Activated CD8-positive, alpha-beta T cell treated with anti-CD3 and anti-CD28 coated beads for 36 hours (primary cell): Measurements from ENCODE around the gene AATK. TPM values are rescaled to one million over a fixed set of nuclear protein-coding genes. Genes with fewer than 3 reads are reported as not detected.

Source experiments
- ATAC-seq: fragments of 200-7000 bp; cut with Tn5 transposase; one replicate; pipeline ENCODE4 v1.10.0; 2021; ENCODE audit warnings: mild to moderate bottlenecking, moderate library complexity
- CTCF ChIA-PET: fragments of 350-600 bp; sonication (Branson Sonifier 250); formaldehyde crosslinking; loops from one replicate; lab custom pipeline; 2021; ENCODE audit warnings: antibody characterized with exemption; lab: Charles Lee
- POLR2A ChIA-PET: fragments of 350-600 bp; sonication (Branson Sonifier 250); formaldehyde crosslinking; loops from one replicate; lab custom pipeline; 2021; ENCODE audit warnings: antibody characterized with exemption; lab: Charles Lee
- DNase-seq: peaks from one replicate; pipeline ENCODE4 v3.0.0-alpha.2; 2020
- H3K27ac Mint-ChIP-seq: one replicate; pipeline ENCODE4 v1.8.0; 2021; ENCODE audit warnings: mild to moderate bottlenecking, mixed read lengths
- H3K27me3 Mint-ChIP-seq: one replicate; pipeline ENCODE4 v1.8.0; 2021; ENCODE audit warnings: mixed read lengths
- H3K36me3 Mint-ChIP-seq: one replicate; pipeline ENCODE4 v1.8.0; 2021; ENCODE audit warnings: low read depth, mixed read lengths
- H3K4me1 Mint-ChIP-seq: one replicate; pipeline ENCODE4 v1.8.0; 2021; ENCODE audit warnings: low read depth, mixed read lengths
- H3K4me3 Mint-ChIP-seq: one replicate; pipeline ENCODE4 v1.8.0; 2021; ENCODE audit warnings: mild to moderate bottlenecking, moderate library complexity, mixed read lengths
- H3K9me3 Mint-ChIP-seq: one replicate; pipeline ENCODE4 v1.8.0; 2021; ENCODE audit warnings: mixed read lengths
- intact Hi-C: fragments of 100-400 bp; cut with micrococcal nuclease; formaldehyde crosslinking; loops from one replicate; pipeline ENCODE4 v1.10.0; 2022
- total RNA-seq, 2 experiments: library from RNA; stranded (reverse); gene quantifications; one replicate each; pipeline ENCODE4 v1.2.3, GENCODE V29; 2021
- TF ChIP-seq, protein P1 (sequence below): fragments of 200-600 bp; IDR thresholded peaks from one replicate; pipeline ENCODE4 v1.8.0; 2022; ENCODE audit warnings: antibody characterized with exemption, mild to moderate bottlenecking

AATK gene
- total RNA-seq, 2 experiments from 2014 or later: 0.63 to 0.98 TPM

GRCh38 chr17:81112450-81112849 is 53.6 kb downstream of the AATK start:
- no peak for DNase-seq
- H3K36me3 Mint-ChIP-seq: no peaks in the 10 kb centered on the region
- H3K27me3 Mint-ChIP-seq: no peaks in the 10 kb centered on the region
- POLR2A ChIA-PET: interaction anchor here (1.4 kb wide), 1 partner anchor 94 kb away, joined by 3 read pairs; no protein-coding TSS in a partner anchor
- intact Hi-C loops: no loop called here
- no peak overlapping the region for H3K27ac Mint-ChIP-seq
- no peak overlapping the region for H3K4me3 Mint-ChIP-seq
- TF ChIP-seq, protein P1, sequence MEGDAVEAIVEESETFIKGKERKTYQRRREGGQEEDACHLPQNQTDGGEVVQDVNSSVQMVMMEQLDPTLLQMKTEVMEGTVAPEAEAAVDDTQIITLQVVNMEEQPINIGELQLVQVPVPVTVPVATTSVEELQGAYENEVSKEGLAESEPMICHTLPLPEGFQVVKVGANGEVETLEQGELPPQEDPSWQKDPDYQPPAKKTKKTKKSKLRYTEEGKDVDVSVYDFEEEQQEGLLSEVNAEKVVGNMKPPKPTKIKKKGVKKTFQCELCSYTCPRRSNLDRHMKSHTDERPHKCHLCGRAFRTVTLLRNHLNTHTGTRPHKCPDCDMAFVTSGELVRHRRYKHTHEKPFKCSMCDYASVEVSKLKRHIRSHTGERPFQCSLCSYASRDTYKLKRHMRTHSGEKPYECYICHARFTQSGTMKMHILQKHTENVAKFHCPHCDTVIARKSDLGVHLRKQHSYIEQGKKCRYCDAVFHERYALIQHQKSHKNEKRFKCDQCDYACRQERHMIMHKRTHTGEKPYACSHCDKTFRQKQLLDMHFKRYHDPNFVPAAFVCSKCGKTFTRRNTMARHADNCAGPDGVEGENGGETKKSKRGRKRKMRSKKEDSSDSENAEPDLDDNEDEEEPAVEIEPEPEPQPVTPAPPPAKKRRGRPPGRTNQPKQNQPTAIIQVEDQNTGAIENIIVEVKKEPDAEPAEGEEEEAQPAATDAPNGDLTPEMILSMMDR: no peak
- no peak for ATAC-seq
- H3K4me1 Mint-ChIP-seq: peaks cover 3% of the 10 kb centered on the region
- CTCF ChIA-PET: no interaction called here
- no peaks in the 10 kb centered on the region for H3K9me3 Mint-ChIP-seq

DNA sequence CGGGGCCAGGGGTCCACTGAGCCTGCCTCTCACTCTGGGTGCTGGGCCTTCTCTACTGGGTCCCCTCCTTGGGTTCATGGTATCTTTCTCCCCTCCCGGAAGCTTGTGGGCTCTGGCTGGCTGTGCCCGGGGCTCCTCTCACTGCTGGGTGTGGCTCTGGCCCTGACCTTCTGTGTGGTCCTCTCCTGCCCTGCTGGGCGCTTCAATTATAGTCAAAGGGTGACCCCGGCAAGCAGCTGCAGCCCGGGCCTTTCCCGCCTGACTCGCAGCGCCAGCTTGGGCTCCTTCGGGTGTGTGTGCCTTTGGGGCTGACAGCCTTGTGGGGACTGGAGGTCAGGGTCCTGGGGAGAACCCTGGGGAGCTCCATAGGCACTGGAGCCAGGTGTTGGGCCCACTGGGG is 55.0 kb downstream of the AATK start:
- Mint-ChIP-seq H3K27ac (no peak overlapping the region), H3K36me3 (no peaks in the 10 kb centered on the region), H3K4me3 (no peak overlapping the region), H3K4me1 (peaks cover 3% of the 10 kb centered on the region), H3K27me3 (no peaks in the 10 kb centered on the region), H3K9me3 (no peaks in the 10 kb centered on the region)
- intact Hi-C loops: no loop called here
- no peak for ATAC-seq
- TF ChIP-seq, protein P1: no peak
- DNase-seq: no peak
- ChIA-PET POLR2A (interaction anchor here (0.7 kb wide), 1 partner anchor 60 kb away, joined by 3 read pairs; no protein-coding TSS in a partner anchor), CTCF (interaction anchor here (2.5 kb wide), 1 partner anchor 9 kb away, joined by 8 read pairs; no protein-coding TSS in a partner anchor)

- ChIA-PET POLR2A (no interaction called here), CTCF (interaction anchor here (2.5 kb wide), 1 partner anchor 8 kb away, joined by 8 read pairs; no protein-coding TSS in a partner anchor)
- H3K36me3 Mint-ChIP-seq: no peaks in the 10 kb centered on the region
- TF ChIP-seq, protein P1: no peak
- no peaks in the 10 kb centered on the region for H3K27me3 Mint-ChIP-seq
- H3K9me3 Mint-ChIP-seq: no peaks in the 10 kb centered on the region
- no peak overlapping the region for H3K4me3 Mint-ChIP-seq
- DNase-seq: no peak
- no peak for ATAC-seq
- intact Hi-C loops: no loop called here
- H3K4me1 Mint-ChIP-seq: peaks cover 3% of the 10 kb centered on the region
- no peak overlapping the region for H3K27ac Mint-ChIP-seq
Measured at GRCh38 chr17:81110488-81111040, 55.5 kb downstream of the AATK start.

DNA sequence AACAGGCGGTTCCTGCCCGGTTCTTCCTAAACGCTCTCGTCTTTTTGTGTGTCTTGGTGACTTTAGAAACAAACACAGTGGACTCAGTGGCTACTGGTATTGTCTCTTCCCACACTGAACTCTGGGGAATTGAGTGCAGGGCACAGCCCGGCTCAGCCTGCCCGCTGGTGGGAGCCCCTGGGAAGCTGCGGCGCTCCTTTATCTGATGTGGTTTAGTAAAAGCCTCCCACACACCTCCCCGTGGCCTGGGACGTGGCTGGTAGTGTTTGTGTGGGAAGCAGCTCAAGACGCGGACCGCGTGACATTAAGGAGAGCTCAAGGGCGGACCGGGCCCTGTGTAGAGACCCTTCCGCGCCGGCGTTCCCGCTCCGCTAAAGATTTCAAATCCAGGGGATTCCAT is 56.1 kb downstream of the AATK start:
- no peak overlapping the region for H3K27ac Mint-ChIP-seq
- no peaks in the 10 kb centered on the region for H3K27me3 Mint-ChIP-seq
- H3K36me3 Mint-ChIP-seq: no peaks in the 10 kb centered on the region
- ChIA-PET CTCF (interaction anchor here (2.5 kb wide), 1 partner anchor 8 kb away, joined by 8 read pairs; no protein-coding TSS in a partner anchor), POLR2A (no interaction called here)
- H3K9me3 Mint-ChIP-seq: no peaks in the 10 kb centered on the region
- intact Hi-C loops: no loop called here
- TF ChIP-seq, protein P1: no peak
- no peak for ATAC-seq
- no peak overlapping the region for H3K4me3 Mint-ChIP-seq
- peaks cover 3% of the 10 kb centered on the region for H3K4me1 Mint-ChIP-seq
- DNase-seq: no peak

DNA sequence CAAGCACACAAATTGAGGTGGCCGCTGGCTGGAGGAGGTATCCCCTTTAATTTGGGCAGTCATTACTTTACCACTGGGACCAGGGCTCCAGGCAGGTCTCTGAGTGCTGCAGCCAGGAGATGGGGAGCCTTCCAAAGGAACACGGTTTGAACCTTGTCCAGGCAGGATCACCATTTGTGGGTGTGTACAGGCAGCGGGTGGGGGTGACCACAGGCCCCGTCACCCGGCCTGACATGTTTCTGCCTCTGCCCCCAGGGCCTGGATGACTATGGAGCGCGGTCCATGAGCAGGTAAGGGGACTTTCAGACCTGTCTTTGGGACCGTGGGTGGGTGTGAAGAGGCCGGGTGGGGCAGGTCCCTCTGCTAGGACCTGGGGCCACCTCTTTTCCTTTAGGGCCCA is 57.8 kb downstream of the AATK start:
- H3K27me3 Mint-ChIP-seq: no peaks in the 10 kb centered on the region
- no peaks in the 10 kb centered on the region for H3K36me3 Mint-ChIP-seq
- intact Hi-C loops: no loop called here
- H3K4me3 Mint-ChIP-seq: no peak overlapping the region
- ChIA-PET POLR2A (no interaction called here), CTCF (no interaction called here)
- no peak for ATAC-seq
- TF ChIP-seq, protein P1: no peak
- H3K4me1 Mint-ChIP-seq: peaks cover 3% of the 10 kb centered on the region
- DNase-seq: no peak
- no peaks in the 10 kb centered on the region for H3K9me3 Mint-ChIP-seq
- H3K27ac Mint-ChIP-seq: no peak overlapping the region
